Activated naive CD8-positive, alpha-beta T cell treated with anti-CD3 and anti-CD28 coated beads, Interleukin-2, amount 10 ng/mL, durations not matched to agents 7 days and 5 days (primary cell): Measurements from ENCODE around the gene ZNF654. TPM values are rescaled to one million over a fixed set of nuclear protein-coding genes. Genes with fewer than 3 reads are reported as not detected.
"Not testable (repeated sequence)": the region's sequence is repeated elsewhere in the genome, so short reads cannot be mapped to it uniquely, and the experiment has no call there.

Experiments used
- ATAC-seq: fragments of 150-1000 bp; cut with Tn5 transposase; one replicate; pipeline ENCODE4 v1.10.0; 2021; ENCODE audit warnings: low read depth, moderate library complexity
- POLR2A ChIA-PET: fragments of 350-600 bp; sonication (Branson Sonifier 250); formaldehyde crosslinking; loops from one replicate; lab custom pipeline; 2021; ENCODE audit warnings: antibody characterized with exemption; lab: Charles Lee
- DNase-seq: peaks from one replicate; pipeline ENCODE4 v3.0.0; 2021
- H3K27ac Mint-ChIP-seq: one replicate; pipeline ENCODE4 v1.8.0; 2022; ENCODE audit warnings: mild to moderate bottlenecking, mixed read lengths
- H3K27me3 Mint-ChIP-seq: one replicate; pipeline ENCODE4 v1.8.0; 2022; ENCODE audit warnings: mild to moderate bottlenecking, moderate library complexity, mixed read lengths
- H3K36me3 Mint-ChIP-seq: one replicate; pipeline ENCODE4 v1.8.0; 2021; ENCODE audit warnings: mild to moderate bottlenecking, mixed read lengths
- H3K4me1 Mint-ChIP-seq: one replicate; pipeline ENCODE4 v1.8.0; 2021; ENCODE audit warnings: mixed read lengths
- H3K4me3 Mint-ChIP-seq: one replicate; pipeline ENCODE4 v1.8.0; 2022; ENCODE audit warnings: mild to moderate bottlenecking, moderate library complexity, mixed read lengths
- H3K9me3 Mint-ChIP-seq: one replicate; pipeline ENCODE4 v1.8.0; 2021; ENCODE audit warnings: mixed read lengths
- total RNA-seq, 2 experiments: library from RNA; stranded (reverse); gene quantifications; one replicate each; pipeline ENCODE4 v1.2.3, GENCODE V29; 2021

Gene ZNF654
- 10 to 100 TPM; 23.4 to 27.5 TPM for total RNA-seq

- Mint-ChIP-seq H3K36me3 (peaks cover 28% of the 10 kb centered on the region), H3K9me3 (no peaks in the 10 kb centered on the region), H3K4me3 (peak within 1 kb of the TSS; percentile 97), H3K27ac (peak within 1 kb of the TSS; percentile 94), H3K4me1 (peaks cover 28% of the 10 kb centered on the region), H3K27me3 (no peaks in the 10 kb centered on the region)
- DNase-seq (peak; percentile 96), ATAC-seq (peak; percentile 96)
- POLR2A ChIA-PET: interaction anchor here (0.8 to 2.3 kb wide), 12 partner anchors 9 to 832 kb away, joined by 3 to 65 read pairs (median 4); partner anchors contain the start of genes C3orf38 and CHMP2B
Measured at GRCh38 chr3:88058581-88059379, at the start of gene ZNF654, which contains the start of gene CGGBP1. ZNF654 (plus strand) TSS chr3:88059255; CDS start chr3:88059320, 65 bp downstream. CGGBP1 (minus strand) TSS chr3:88059005; CDS start chr3:88055976, 3,029 bp downstream.

GRCh38 chr3:88010810-88011209 is 48.2 kb upstream of the ZNF654 start:
- POLR2A ChIA-PET: no interaction called here
- no peak for ATAC-seq
- H3K4me3 Mint-ChIP-seq: no peak overlapping the region
- H3K27ac Mint-ChIP-seq: no peak overlapping the region
- H3K9me3 Mint-ChIP-seq: no peaks in the 10 kb centered on the region
- no peaks in the 10 kb centered on the region for H3K4me1 Mint-ChIP-seq
- H3K27me3 Mint-ChIP-seq: peaks cover 9% of the 10 kb centered on the region
- H3K36me3 Mint-ChIP-seq: no peaks in the 10 kb centered on the region
- DNase-seq: no peak

- no peak overlapping the region for H3K4me3 Mint-ChIP-seq
- peaks cover 8% of the 10 kb centered on the region for H3K27me3 Mint-ChIP-seq
- POLR2A ChIA-PET: no interaction called here
- H3K4me1 Mint-ChIP-seq: peaks cover 5% of the 10 kb centered on the region
- H3K36me3 Mint-ChIP-seq: no peaks in the 10 kb centered on the region
- no peak overlapping the region for H3K27ac Mint-ChIP-seq
- no peak for DNase-seq
- ATAC-seq: no peak
- peaks cover 2% of the 10 kb centered on the region for H3K9me3 Mint-ChIP-seq
Measured at GRCh38 chr3:88013592-88013991, 45.5 kb upstream of the ZNF654 start.

GRCh38 chr3:88015656-88016055 is 43.4 kb upstream of the ZNF654 start:
- not testable (repeated sequence) for H3K27ac Mint-ChIP-seq

GRCh38 chr3:88019024-88019423 is 40.0 kb upstream of the ZNF654 start:
- peak; percentile 95 for ATAC-seq
- H3K27me3 Mint-ChIP-seq: no peaks in the 10 kb centered on the region
- peaks cover 4% of the 10 kb centered on the region for H3K36me3 Mint-ChIP-seq
- H3K27ac Mint-ChIP-seq: no peak overlapping the region
- POLR2A ChIA-PET: interaction anchor here (1.1 kb wide), 1 partner anchor 131 kb away, joined by 3 read pairs; no protein-coding TSS in a partner anchor
- H3K9me3 Mint-ChIP-seq: peaks cover 7% of the 10 kb centered on the region
- H3K4me1 Mint-ChIP-seq: peaks cover 14% of the 10 kb centered on the region
- no peak for DNase-seq
- H3K4me3 Mint-ChIP-seq: peak overlapping the region; percentile 21

More at GRCh38 chr3:88015656-88016055, 43.4 kb upstream of the ZNF654 start:
- H3K4me3 Mint-ChIP-seq, POLR2A ChIA-PET, H3K36me3 Mint-ChIP-seq, ATAC-seq, DNase-seq, H3K27me3 Mint-ChIP-seq, H3K9me3 Mint-ChIP-seq, H3K4me1 Mint-ChIP-seq: not testable (repeated sequence)

GRCh38 chr3:88025001-88025552 is 34.0 kb upstream of the ZNF654 start:
- Mint-ChIP-seq H3K36me3 (peaks cover 4% of the 10 kb centered on the region), H3K27ac (no peak overlapping the region), H3K4me3 (no peak overlapping the region), H3K9me3 (peaks cover 9% of the 10 kb centered on the region), H3K27me3 (no peaks in the 10 kb centered on the region), H3K4me1 (peaks cover 8% of the 10 kb centered on the region)
- no peak for ATAC-seq
- no peak for DNase-seq
- POLR2A ChIA-PET: no interaction called here

GRCh38 chr3:88028876-88029275 is 30.2 kb upstream of the ZNF654 start:
- Mint-ChIP-seq H3K27me3 (no peaks in the 10 kb centered on the region), H3K4me1 (peaks cover 18% of the 10 kb centered on the region), H3K36me3 (peaks cover 1% of the 10 kb centered on the region), H3K27ac (no peak overlapping the region), H3K4me3 (no peak overlapping the region), H3K9me3 (peaks cover 3% of the 10 kb centered on the region)
- ATAC-seq (no peak), DNase-seq (no peak)
- POLR2A ChIA-PET: no interaction called here

- DNase-seq (no peak), ATAC-seq (no peak)
- POLR2A ChIA-PET: interaction anchor here (0.9 to 2.7 kb wide), 2 partner anchors 29 to 119 kb away, joined by 3 to 25 read pairs; partner anchors contain the start of genes C3orf38, CGGBP1 and ZNF654
- peaks cover 1% of the 10 kb centered on the region for H3K36me3 Mint-ChIP-seq
- peaks cover 3% of the 10 kb centered on the region for H3K9me3 Mint-ChIP-seq
- H3K27me3 Mint-ChIP-seq: no peaks in the 10 kb centered on the region
- peak overlapping the region; percentile 33 for H3K4me3 Mint-ChIP-seq
- peaks cover 22% of the 10 kb centered on the region for H3K4me1 Mint-ChIP-seq
- no peak overlapping the region for H3K27ac Mint-ChIP-seq
Measured at GRCh38 chr3:88030210-88030609, 28.8 kb upstream of the ZNF654 start.

GRCh38 chr3:88031642-88032077 is 27.4 kb upstream of the ZNF654 start:
- H3K4me3 Mint-ChIP-seq: peak overlapping the region; percentile 95
- DNase-seq: no peak
- H3K4me1 Mint-ChIP-seq: peaks cover 22% of the 10 kb centered on the region
- H3K36me3 Mint-ChIP-seq: peaks cover 1% of the 10 kb centered on the region
- H3K9me3 Mint-ChIP-seq: no peaks in the 10 kb centered on the region
- peak; percentile 93 for ATAC-seq
- POLR2A ChIA-PET: interaction anchor here (2.3 to 2.7 kb wide), 2 partner anchors 27 to 119 kb away, joined by 18 to 25 read pairs; partner anchors contain the start of genes C3orf38, CGGBP1 and ZNF654
- H3K27me3 Mint-ChIP-seq: no peaks in the 10 kb centered on the region
- H3K27ac Mint-ChIP-seq: peak overlapping the region; percentile 96

- Mint-ChIP-seq H3K4me1 (peaks cover 22% of the 10 kb centered on the region), H3K4me3 (peak overlapping the region; percentile 95), H3K27me3 (no peaks in the 10 kb centered on the region), H3K27ac (peak overlapping the region; percentile 96), H3K36me3 (peaks cover 1% of the 10 kb centered on the region), H3K9me3 (no peaks in the 10 kb centered on the region)
- DNase-seq (no peak), ATAC-seq (no peak)
- POLR2A ChIA-PET: interaction anchor here (2.3 to 2.7 kb wide), 2 partner anchors 27 to 118 kb away, joined by 18 to 25 read pairs; partner anchors contain the start of genes C3orf38, CGGBP1 and ZNF654
Measured at GRCh38 chr3:88032245-88032644, 26.8 kb upstream of the ZNF654 start.

- Mint-ChIP-seq H3K9me3 (no peaks in the 10 kb centered on the region), H3K27ac (no peak overlapping the region), H3K36me3 (peaks cover 1% of the 10 kb centered on the region), H3K4me1 (peaks cover 23% of the 10 kb centered on the region), H3K4me3 (no peak overlapping the region), H3K27me3 (no peaks in the 10 kb centered on the region)
- DNase-seq (no peak), ATAC-seq (no peak)
- POLR2A ChIA-PET: interaction anchor here (2.3 to 2.7 kb wide), 2 partner anchors 26 to 117 kb away, joined by 18 to 25 read pairs; partner anchors contain the start of genes C3orf38, CGGBP1 and ZNF654
Measured at GRCh38 chr3:88033079-88033478, 26.0 kb upstream of the ZNF654 start.

- Mint-ChIP-seq H3K4me1 (peaks cover 23% of the 10 kb centered on the region), H3K27ac (no peak overlapping the region), H3K27me3 (no peaks in the 10 kb centered on the region), H3K4me3 (no peak overlapping the region), H3K36me3 (peaks cover 1% of the 10 kb centered on the region), H3K9me3 (no peaks in the 10 kb centered on the region)
- ATAC-seq (no peak), DNase-seq (no peak)
- POLR2A ChIA-PET: interaction anchor here (0.9 kb wide), 1 partner anchor 25 kb away, joined by 3 read pairs; the partner anchor contains the start of genes CGGBP1 and ZNF654
Measured at GRCh38 chr3:88033808-88034207, 25.2 kb upstream of the ZNF654 start.
